KMS-11 (cell line): ENCODE measurements around the gene SYNGR3.

Experiments used
- H2AFZ ChIP-seq: fragments of 200-600 bp; sonication (generic); 2 replicates; pipeline ENCODE4 v1.6.1; 2016; ENCODE audit warnings: antibody characterized with exemption, mixed run types, low read depth
- H3K27ac ChIP-seq: fragments of 200-600 bp; sonication (generic); 2 replicates; pipeline ENCODE4 v1.6.1; 2016; ENCODE audit warnings: mild to moderate bottlenecking, mixed run types
- H3K27me3 ChIP-seq: fragments of 200-600 bp; sonication (generic); 2 replicates; pipeline ENCODE4 v1.6.1; 2017; ENCODE audit warnings: mild to moderate bottlenecking, low read depth, mixed run types, moderate library complexity; ENCODE audit not compliant: insufficient read depth
- H3K36me3 ChIP-seq: fragments of 200-600 bp; sonication (generic); 2 replicates; pipeline ENCODE4 v1.6.1; 2017; ENCODE audit warnings: mild to moderate bottlenecking, mixed run types; ENCODE audit not compliant: insufficient read depth
- H3K4me1 ChIP-seq: fragments of 200-600 bp; sonication (generic); 2 replicates; pipeline ENCODE4 v1.6.1; 2016; ENCODE audit warnings: mild to moderate bottlenecking, low read depth, mixed run types; ENCODE audit not compliant: poor library complexity, severe bottlenecking
- H3K4me2 ChIP-seq: fragments of 200-600 bp; sonication (generic); 2 replicates; pipeline ENCODE4 v1.7.0; 2016; ENCODE audit warnings: mild to moderate bottlenecking, mixed run types
- H3K4me3 ChIP-seq: fragments of 200-600 bp; sonication (generic); IDR thresholded peaks from 2 replicates; pipeline ENCODE4 v1.6.1; 2017; ENCODE audit warnings: low read depth, low read length, mixed read lengths; ENCODE audit not compliant: insufficient read depth
- H3K79me2 ChIP-seq: fragments of 200-600 bp; sonication (generic); 2 replicates; pipeline ENCODE4 v1.6.1; 2016; ENCODE audit warnings: low read depth, mixed run types; ENCODE audit not compliant: insufficient read depth
- H3K9ac ChIP-seq: fragments of 200-600 bp; sonication (generic); 2 replicates; pipeline ENCODE4 v1.6.1; 2016; ENCODE audit warnings: mild to moderate bottlenecking, mixed run types
- H4K20me1 ChIP-seq: fragments of 200-600 bp; sonication (generic); 2 replicates; pipeline ENCODE4 v1.6.1; 2016; ENCODE audit warnings: mild to moderate bottlenecking, mixed run types; ENCODE audit not compliant: insufficient read depth
- TF ChIP-seq, protein P1 (sequence below): fragments of 200-600 bp; sonication (generic); conservative IDR thresholded peaks from 2 replicates; pipeline ENCODE4 v1.6.1; 2017; ENCODE audit warnings: low read depth, mild to moderate bottlenecking, antibody characterized with exemption, low read length, moderate library complexity, mixed read lengths

SYNGR3 gene

DNA sequence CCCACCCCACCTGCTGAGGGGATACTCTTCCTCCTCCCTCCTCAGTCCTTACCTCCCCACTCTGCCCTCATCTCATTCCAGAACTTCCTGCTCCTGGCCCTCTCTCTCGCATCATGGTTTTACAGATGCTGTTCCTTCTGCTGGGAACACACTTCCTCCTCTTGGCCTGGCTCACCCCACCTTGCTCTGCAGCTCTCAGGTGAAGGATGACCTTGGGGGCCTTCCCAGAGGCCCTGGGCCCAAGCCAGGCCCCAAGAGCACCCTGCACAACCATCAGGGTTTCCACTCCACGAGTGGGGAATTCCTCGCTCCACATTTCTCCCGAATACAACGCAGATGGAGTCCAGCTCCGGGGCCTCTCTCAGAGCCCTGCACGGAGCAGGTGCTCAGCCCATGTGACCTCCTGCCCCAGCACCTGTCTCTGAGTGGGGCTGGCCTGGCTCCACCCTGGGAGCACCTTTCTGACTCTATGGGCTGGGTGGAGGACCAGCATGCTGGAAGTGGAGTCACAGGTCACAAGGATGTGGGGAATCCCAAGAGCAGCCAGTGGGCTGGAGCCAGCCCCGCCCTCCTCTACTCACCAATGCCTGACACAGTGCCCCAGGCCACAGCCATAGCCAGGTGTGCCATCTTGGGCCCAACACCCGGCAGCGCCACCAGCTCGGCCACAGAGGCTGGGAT, 53.4 kb downstream of the SYNGR3 start:
- no peak overlapping the region for H3K9ac ChIP-seq
- H3K27ac ChIP-seq = no peak overlapping the region
- TF ChIP-seq, protein P1, sequence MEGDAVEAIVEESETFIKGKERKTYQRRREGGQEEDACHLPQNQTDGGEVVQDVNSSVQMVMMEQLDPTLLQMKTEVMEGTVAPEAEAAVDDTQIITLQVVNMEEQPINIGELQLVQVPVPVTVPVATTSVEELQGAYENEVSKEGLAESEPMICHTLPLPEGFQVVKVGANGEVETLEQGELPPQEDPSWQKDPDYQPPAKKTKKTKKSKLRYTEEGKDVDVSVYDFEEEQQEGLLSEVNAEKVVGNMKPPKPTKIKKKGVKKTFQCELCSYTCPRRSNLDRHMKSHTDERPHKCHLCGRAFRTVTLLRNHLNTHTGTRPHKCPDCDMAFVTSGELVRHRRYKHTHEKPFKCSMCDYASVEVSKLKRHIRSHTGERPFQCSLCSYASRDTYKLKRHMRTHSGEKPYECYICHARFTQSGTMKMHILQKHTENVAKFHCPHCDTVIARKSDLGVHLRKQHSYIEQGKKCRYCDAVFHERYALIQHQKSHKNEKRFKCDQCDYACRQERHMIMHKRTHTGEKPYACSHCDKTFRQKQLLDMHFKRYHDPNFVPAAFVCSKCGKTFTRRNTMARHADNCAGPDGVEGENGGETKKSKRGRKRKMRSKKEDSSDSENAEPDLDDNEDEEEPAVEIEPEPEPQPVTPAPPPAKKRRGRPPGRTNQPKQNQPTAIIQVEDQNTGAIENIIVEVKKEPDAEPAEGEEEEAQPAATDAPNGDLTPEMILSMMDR = no peak
- H2AFZ ChIP-seq = no peak overlapping the region
- no peak overlapping the region for H3K4me3 ChIP-seq
- H3K79me2 ChIP-seq = no peaks in the 10 kb centered on the region
- H3K36me3 ChIP-seq = no peaks in the 10 kb centered on the region
- no peak overlapping the region for H3K4me2 ChIP-seq
- peaks cover 27% of the 10 kb centered on the region for H3K4me1 ChIP-seq
- no peaks in the 10 kb centered on the region for H4K20me1 ChIP-seq
- H3K27me3 ChIP-seq = no peaks in the 10 kb centered on the region
